Anterior cingulate cortex (tissue), 58 donors: ENCODE results near the gene SMG9.
"Not testable (repeated sequence)": the region's sequence is repeated elsewhere in the genome, so short reads cannot be mapped to it uniquely, and the experiment has no call there.

ENCODE experiments used
- DNase-seq, 58 donors: peaks; one replicate each; lab custom pipeline; 2025; lab: John Stamatoyannopoulos, UW

The SMG9 gene

DNA sequence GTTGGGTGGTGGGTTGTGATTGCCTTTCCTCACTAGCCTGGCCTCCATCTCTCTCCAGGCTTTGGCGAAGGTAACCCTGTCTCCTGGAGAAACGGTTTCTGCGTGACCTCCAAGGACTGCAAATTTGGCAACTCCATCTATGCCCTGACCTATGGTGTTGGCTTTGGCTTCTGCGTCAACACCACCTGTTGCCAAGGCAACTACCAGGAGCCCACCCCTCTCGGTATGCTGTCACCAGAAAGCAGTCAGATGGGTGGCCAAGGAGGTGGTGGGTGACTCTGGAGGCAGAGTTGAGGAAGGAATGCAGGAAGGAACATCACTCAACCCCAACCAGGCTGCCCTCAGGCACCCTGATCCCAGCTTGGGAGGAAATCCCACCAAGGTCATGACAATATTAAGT lies 57.5 kb downstream of the SMG9 start:
- DNase-seq, result no peak

DNA sequence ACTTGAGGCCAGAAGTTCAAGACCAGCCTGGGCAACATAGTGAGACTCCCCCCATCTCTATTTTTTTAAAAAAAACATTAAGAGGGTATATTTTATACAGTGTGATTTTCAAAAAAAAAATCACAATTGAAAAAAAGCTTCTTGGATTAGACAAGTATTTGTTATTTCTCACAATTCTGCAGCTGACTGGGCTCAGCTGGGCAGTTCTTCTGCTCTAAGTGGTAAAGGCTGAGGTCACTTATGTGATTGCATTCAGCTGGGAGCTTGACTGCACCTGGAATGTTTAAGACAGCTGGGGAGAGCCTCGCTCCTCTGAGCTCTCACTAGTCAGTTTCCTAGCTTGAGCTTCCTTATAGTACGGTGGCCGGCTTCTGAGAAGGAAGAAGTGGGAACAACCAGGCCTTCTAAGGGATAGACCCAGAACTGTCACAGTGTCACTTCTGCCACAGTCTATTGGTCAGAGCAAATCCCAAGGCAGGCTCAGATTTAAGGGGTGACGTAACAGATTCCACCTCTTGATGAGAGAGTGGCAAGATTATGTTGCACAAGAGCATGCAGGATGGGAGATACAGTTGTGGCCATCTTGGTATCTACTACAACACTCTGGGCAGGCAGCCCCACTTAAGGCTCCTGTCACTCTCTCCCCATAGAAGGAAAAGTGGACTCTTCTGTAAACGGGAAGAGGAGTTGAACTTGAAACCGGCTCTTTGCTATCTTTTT lies 58.6 kb downstream of the SMG9 start:
- DNase-seq, result no peak

DNA sequence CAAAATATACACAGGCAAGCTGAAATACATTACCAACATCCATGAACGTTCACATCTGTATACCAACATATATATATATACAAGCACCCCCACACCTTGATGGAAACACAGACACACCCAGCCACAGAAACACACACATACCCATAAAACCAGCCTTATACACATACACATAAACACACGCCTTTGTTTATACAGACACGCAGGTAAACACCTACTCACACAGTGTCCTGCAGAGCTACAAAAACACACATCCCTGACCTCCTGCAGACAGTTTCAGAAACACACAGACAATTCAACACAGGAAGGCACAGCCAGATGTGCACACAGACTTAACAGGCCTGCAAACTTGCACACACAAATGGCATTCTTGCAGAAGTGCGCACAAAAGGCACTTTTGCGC lies 60.2 kb downstream of the SMG9 start:
- DNase-seq, result no peak

DNA sequence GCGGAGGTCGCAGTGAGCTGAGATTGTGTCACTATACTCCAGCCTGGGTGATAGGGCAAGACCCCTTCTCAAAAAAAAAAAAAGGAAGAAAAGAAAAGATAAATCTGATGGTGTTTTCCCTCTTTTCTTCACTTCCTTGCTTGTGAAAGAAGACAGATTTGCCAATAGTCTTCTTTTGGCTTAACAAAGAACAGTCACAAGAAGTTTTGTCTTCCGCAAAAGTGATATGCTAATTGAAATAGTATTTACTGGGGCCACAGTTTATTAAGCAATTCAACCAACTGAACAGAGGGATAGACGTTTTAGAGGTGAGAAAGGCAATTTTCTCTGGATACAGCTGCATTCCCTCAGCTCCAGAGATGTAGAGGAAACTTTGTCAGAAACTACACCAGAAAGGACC lies 61.9 kb downstream of the SMG9 start:
- DNase-seq, result no peak

DNA sequence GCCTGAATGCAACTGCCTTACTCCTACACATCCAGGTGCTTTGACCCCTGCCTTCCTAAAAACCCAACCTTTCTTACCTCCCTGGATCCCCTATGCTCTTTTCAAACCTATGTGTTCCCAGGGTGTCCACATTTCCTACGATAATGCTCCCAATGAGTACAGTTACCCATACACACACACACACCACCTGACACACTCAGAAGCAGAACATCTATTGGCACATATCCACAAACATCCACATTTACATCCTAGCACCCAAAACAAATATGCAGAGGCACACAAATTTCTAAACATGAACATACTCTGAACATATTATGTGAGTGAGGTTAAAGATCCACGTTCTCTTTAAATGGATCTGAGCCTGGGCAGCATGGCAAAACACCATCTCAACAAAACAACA lies 62.4 kb downstream of the SMG9 start:
- DNase-seq, result no peak

DNA sequence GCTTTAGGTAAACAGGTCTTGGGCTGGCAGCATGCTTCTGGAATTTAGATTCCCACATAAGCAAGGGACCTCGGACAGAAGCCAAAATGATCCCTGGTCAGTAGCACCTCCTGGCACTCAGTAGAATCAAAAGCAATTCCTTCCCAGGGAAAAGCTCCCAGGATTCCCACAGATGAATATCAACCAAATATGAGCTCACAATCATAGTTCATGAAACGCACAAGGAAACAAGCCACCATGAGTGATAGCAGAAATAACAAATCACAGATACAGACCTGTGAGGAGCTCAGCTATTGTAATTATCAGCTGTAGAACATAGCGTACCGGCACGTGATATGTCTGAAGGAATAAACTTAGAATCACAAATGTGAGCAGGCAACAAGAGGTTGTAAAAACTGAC lies 63.0 kb downstream of the SMG9 start:
- no peak for DNase-seq

DNA sequence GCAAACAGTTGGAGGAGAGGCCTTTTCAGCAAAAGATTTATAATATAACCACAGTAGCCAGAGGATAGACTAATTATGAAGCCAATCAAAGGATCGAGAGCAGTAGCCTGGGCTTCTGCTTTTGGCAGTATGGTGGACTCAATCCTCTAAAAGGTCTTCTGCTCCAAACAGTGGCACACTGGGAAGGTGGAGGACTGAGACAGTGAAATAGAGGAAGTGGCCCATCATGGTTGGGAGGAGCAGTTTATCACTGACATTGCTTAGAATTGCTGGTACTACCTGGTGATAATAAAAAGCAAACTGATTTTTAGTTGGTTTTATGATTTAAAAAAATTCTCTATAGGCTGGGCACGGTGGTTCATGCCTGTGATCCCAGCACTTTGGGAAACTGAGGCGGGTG lies 63.9 kb downstream of the SMG9 start:
- no peak for DNase-seq

DNA sequence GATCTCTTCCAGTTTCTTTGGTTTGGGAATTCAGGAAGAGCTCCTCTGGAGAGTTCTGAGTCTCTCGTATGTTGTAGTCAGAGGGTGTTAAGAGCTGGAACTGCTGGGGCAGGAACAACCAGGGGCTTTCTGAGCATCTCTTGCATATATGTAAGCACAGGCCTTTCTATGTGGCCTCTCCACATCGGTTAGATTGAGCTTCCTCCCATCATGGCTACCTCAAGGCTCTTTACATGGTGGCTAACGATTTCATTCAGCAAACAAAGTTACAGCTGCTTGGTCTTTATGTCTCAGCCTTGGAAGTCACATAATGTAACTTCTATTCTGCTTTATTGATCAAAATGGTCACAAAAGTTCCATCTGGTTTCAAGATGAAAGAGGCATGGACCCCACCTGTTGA lies 64.3 kb downstream of the SMG9 start:
- DNase-seq, result no peak

DNA sequence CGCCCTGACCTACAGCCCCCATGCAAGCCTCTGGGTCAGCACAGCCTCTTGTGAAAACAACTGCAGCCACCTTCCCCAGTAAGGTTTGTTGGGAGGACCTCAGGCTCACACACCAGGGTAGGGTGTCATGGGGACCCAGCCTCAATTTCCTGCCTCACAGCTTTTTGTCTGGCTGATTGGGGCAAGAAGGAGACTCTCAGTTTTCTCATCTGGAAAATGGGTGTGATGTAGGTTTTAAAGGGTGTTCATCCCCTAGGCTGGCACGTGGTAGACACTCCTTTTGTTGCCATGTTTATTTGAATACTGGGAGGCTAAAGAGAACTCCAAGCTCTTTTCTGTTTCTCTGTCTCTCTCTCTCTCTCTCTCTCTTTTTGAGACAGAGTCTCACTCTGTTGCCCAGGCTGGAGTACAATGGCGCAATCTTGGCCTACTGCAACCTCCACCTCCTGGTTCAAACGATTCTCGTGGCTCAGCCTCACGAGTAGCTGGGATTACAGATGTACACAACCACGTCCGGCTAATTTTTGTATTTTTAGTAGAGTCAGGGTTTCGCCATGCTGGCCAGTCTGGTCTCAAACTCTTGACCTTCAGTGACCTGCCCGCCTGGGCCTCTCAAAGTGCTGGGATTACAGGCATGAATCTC lies 66.6 kb downstream of the SMG9 start:
- DNase-seq, result no peak

DNA sequence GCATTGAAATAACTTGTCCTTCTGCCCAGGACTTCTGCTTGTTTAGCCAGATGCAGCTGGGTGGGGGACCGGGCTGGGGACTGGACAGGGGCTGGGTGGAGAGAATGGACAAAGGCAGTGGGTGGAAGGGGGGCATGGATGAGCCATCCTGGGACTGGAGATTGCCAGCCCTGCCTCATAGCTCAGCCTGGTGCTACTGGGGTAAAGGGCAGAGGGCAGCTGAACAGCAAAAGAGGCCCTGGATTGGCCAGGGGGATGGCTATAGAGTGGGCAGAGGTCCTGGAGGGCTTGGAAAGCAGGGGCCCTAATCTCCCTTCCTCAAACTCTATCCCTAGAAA lies 67.1 kb downstream of the SMG9 start:
- peak in 24 of 58 donors; percentile 4 to 80 (median 32) for DNase-seq

DNA sequence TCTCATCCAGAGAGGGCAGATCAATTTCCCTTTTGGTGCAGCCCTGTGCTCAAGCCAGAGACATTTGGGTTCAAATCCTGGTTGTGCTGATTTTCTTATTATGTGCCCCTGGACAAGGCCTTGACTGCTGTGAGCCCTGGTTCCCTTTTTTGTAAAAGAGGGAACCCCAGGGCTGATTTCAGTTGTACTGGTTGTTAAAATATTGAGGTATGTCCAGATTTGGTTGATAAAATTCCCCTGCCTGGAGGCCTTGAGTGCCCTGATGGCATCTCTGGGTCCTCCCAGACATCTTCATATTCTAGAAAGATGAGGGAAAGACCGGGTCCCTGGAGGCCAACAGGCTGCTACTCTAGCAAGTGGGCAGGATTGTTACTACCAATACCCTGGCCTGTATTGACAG lies 70.4 kb downstream of the SMG9 start:
- no peak for DNase-seq

DNA sequence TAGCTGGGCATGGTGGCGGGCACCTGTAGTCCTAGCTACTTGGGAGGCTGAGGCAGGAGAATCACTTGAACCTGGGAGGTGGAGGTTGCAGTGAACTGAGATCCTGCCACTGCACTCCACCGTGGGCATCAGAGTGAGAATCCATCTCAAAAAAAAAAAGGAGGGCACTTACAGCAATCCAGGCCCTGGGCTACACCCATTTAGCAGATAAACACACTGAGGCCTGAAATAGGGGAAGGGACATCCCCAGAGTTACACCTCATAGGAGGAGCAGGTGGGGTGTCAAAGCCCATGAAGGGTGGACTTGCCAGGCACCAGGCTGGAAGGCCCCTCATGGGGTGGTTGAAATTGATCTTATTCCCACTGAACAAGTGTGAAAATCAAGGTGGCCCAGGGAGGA lies 70.9 kb downstream of the SMG9 start:
- no peak for DNase-seq

DNA sequence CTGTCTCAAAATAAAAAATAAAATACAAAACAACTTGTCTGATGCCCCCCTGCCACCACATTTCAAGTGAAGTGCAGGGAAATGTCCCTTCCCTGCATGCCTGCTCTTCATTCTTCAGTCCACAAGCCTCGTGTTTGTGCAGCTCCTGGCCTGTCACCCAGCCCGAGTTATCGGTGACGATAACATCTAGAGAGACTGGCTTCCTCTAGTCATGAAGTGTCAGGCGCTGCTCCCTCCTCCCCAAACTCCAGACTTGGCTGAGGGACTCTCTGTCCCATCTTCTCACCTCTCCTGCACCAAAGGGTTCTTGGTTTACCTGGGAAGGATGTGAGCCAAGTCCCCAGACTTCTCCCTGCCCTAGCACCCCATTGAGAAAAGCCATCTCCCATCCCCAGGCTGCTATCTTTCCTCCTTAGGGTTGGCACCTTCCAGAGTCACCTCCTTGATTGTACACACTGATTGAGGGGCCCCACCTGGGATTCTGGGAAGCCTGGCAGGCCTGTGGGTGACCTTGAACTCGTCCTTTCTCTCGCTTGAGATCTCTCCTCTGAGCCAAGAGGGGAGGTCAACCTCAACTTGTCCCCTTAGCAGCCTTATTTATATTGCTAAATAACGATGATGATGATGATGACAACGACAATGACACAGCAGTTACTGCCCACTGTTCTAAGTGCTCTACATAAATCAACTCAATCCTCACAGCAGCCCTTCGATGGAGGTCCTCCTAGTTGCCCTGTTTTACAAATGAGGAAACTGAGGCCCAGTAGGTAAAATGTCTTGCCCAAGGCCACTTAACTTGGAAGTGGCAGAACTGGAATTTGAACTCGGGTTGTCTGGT lies 71.7 kb downstream of the SMG9 start:
- no peak for DNase-seq

DNA sequence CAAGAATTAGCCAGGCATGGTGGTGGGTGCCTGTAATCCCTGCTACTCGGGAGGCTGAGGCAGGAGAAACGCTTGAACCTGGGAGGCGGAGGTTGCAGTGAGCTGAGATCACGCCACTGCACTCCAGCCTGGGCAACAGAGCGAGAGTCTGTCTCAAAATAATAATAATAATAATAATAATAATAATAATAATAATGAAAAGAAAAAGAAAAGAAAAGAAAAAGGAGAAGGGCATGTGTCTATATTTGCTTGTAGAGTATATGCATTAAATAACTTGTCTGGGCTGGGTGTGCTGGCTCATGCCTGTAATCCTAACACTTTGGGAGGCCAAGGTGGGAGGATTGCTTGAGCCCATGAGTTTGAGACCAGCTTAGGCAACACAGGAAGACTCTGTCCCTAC lies 72.5 kb downstream of the SMG9 start:
- not testable (repeated sequence) for DNase-seq

DNA sequence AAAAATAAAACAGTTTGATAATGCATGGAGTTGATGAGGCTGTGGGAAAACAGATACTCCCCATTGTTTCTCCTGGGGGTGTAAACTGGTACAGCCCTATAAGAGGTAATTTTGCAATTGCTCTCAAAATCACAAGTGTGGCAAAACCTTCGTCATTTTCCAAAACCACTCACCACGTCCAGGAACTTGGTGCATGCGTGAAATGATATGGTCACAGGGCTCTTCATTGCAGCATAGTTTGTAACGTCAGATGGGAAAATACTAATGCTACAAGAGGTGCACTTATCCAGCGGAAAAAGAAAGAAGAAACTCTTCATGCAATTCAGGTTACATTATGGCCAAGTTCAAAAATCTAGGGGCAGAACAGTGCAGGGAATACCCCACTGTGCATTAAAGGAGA lies 72.9 kb downstream of the SMG9 start:
- DNase-seq, result no peak

DNA sequence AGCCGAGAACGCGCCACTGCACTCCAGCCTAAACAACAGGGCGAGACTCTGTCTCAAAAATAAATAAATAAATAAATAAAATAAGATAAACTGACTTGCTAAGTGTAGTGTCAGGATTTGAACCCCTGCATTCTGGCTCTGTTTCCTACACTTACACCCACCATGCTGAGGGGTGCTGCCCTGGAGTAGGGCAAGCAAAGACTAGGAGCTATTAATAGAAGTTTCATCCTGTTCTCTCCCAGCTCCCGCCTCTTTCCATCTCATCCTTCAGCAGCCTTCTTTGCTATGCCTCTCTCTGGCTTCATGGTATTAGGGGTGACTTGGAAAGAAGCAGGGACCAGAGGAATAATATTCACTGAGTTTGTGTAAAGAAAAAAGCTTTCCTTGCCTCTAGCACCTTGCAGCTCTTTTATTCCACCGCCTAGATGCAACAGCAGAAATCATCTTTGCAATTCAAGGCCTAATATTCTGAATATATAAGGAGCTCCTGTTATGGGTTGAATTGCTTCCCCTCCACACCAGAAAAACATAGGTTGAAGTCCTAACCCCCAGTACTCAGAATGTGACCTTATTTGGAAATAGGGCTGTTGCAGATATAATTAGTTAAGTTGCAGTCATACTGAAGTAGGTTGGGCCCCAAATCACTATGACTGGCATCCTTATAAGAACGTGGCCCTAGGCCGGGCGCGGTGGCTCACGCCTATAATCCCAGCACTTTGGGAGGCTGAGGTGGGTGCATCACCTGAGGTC lies 76.1 kb downstream of the SMG9 start:
- DNase-seq, result no peak
